ENCODE results near the gene MME.

Gene MME

DNA sequence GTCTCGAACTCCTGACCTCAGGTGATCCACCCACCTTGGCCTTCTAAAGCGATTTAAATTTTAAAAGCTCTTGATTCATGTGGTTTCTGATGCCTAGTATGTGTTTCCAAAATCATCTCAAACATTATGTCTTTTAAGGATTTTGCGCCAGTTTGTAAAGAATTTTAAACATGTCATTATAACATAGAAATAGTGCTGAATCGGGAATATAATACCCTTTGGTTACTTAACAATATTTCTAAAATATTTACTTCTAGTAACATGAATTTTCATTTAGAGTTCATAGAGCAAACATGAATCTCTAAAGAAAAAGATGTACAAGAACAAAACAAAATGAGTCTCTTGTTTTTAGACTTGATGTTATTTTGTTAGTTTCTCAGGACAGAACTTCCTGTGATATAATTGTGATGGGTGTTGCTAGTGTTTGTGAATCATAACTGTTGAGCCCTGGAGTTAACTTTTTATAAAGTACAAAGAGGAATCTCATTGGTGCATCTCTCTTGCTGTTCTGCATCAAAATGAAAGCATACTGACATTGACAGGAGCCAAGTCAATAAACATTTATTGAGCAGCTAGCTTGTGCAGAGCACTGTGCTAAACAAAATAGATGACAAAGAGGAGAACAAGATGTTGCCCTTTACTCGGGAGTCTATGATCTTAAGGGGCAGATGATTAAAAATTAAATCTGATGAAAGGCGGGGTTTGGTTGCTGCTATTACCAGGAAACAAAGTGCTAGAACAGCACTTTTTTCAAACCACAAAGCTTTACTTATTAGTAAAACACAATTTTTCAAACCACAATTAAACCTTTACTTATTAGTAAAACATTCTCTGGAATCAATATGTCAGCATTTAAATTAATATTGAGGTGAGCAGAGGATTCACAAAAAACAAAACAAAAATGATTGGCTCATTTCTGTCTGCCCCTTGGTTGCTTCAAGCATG is 73.4 kb downstream of the MME start:
- no peak for DNase-seq

DNA sequence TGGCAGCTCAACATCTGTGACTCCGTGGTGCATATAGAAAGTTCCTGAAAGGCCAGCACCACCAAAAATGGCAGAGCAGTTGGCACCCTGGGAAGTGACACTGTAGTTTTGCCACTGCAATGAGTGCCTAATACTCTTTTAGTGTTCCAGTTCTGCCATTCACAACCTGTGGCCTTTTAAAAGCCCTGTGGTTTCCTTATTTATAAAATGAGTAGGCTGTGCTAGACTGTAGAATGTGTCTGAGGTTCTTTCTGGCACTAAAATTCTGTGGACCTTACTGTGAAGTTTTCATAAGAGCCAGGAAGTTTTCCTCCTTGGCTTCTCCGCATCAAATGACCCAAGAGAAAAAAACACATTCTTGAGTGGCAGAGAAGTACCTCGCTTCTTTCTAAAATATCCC is 74.1 kb downstream of the MME start:
- no peak for DNase-seq

DNA sequence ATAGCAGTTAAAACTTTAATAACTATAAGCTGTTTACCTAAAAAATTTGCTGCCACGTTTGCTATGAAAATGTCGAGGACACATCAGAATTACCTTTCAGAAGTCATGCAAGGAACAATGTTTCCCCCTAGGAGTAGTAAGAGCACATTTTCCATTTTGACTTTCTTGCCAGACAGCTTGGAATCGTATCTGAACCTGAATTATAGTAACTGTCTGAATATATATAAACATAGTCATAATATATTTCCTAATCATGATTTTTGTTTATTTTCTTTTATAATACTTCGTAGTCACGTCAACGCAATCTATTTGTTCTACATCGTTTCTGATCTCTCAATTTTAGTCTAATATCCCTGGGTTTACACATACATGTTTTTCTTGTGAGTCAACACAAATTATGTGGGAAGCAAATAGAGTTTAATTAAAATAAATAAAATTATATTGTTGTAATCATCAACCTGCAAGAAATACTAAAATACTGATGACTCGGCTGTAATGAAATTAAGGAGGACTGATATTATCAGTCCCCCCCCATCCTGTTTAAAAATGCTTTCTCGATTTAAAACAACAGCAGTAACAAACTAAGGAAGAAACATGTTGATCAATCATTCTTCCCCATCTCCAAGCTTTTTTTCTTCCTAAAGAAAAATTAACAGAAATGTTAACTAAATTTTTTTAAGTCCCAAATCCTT is 78.4 kb downstream of the MME start:
- no peak for DNase-seq

DNA sequence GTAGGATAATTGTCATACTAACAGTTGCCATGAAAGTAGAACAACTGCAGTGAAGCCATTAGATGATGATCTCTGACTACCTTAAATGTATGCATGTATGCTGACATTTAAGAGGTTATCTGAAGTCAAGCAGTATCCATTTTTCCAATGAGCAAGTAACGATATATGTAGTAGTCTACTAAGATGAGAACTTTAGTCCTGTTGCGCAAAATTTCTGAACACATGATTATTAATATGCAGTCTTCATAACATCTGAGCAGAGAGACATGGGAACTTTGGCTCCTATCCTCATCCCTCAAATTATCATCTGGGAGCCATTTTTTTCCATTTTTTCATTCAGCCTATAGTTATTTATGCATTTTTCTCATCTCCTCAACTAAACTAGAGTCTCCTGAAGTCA is 79.2 kb downstream of the MME start:
- no peak for DNase-seq

DNA sequence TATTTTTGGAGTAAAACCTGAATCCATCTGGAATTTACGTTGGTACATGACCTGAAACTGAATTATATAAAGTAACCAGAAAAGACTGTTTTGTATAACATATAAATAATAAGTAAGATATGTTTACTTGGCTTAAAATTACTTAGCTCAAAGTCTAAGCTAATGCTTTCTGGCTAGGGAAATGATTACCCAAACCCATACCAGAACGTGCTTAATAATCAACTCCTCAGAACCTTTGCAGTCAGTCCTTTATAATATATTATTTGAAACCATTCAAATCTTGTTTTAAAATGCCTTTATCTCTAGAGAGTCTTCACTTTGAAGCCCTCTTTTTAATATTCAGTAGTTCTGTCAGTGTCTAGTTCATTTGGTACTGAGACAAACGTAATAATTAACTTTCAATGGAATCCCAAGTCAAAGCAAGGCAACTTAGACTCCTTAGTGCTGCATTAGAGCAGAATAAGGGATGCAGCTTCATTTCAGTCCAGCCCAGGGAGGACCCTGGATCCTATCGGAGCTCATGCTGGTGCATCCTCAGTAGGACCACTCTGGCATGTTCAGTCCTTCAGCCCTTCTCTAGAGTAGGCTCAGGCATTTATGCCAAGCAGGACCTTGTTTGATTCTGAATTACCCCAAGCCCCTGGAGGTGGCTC is 81.6 kb downstream of the MME start:
- DNase-seq: no peak

DNA sequence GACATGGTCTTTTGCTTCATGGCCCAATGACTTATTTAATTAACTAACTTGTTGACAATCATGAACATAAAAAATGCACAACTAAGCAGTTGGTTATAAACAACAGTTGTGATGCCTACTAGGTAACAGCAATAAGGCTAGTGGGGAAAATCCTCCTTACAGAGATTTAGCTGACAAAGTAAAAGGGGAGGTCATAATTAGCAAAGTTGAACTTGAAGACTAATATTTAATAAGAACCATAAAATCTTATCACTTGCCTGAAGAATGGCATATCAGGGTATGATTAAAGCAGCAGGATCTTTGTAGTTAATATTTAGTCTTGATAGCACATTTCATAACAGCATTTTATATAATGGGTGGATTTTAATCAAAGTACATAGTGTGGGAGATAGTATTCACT is 84.2 kb downstream of the MME start:
- DNase-seq: no peak

DNA sequence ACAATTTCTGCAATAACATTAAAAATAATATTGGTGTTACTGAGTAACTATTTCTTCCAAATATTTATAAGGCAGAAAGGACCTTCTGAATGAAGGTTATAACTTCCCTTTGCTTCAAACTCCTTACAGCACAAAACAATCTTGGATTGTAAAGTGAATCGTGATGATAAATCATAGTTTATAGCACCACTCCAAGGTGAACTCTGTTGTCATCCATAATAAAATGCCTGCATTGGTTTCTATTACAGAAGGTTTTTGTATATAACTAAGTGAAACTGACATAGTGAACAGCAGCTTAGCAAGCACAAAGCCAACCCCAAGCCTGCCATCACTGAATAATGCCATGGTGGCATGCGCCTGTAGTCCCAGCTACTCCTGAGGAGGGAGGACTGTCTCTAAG is 86.3 kb downstream of the MME start:
- DNase-seq: no peak

DNA sequence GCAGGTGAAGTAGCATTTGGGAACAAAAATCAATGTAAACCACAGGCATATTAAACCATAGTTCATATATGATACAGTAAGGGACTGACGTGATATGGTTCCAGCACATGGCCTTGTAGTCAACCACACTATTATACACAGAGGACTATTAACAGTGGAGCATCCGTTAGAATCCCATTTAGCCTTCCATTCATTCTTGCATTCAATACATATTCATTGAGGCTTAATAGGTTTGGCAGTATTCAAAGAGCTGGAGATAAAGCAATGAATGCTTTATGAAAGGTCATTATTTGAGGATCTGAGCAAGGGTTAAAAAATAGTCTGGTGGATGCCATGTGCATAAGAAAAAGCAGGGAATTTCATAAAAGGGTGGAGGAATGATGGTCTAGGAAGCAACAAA is 89.1 kb downstream of the MME start:
- DNase-seq: no peak

DNA sequence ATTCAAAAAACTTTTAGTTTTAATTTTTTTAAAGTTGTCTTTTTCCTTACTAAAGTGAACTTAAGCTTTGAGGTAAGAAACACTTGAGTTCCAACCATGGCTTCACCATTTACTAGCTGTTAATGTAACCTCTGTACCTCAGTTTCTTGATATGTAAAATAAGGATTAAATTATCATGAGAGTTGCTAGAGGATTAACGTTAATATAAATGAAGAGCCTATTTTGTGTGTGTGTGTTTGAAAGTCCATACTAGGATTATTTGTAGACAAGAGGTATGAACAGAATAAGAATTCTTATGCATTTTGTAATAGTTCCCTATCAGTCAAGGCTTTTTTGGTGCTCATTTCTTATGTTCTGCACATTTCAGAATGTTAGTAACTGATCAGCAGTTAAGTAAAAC is 93.7 kb downstream of the MME start:
- DNase-seq: no peak

DNA sequence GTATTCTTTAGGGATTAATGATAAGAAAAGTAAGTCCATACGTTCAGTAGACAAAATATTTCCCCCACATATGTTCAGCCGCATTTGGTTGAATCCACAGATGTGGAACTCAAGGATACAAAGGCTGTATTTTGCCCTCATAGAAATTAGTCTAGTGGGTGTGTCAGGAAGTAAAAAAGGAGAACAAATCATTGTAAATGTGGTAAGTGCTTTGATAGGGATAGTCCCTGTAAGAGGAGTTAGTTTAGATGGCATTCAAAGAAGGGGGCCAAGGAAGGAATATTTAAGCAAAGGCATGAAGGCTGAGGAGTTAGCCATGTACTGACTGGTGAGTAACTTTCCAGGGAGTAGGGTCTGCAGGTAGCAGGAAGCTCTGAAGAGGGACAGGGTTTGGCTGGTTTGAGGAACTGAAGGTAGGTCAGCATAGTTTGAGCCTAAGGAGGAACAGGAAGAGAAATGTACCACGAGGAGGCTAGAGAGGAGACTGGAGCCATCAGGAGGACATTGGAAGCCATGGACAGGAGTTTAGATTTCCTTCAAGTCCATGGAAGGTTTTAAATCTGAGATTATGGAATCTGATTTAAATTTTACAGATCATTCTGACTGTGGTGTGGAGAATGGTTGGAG is 98.8 kb downstream of the MME start:
- no peak for DNase-seq

DNA sequence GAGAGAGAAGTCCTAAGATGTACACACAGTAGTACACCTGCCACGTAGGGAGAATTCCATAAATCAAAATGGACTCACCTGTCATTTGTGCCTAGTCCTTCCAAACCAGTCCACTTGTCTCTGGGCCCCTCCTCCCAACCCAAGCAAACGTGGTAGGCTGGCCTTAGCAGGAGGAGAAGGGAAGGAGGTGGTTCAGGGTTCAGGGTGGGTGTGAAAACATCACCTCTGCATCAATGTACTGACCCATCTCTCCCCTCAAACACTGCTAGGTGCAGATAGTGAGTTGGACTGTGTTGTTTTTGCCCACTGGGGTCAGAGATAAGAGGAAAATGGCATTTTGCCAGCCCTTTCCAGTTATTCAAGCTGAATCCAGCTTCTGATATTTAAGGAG is 99.3 kb downstream of the MME start:
- DNase-seq: no peak

DNA sequence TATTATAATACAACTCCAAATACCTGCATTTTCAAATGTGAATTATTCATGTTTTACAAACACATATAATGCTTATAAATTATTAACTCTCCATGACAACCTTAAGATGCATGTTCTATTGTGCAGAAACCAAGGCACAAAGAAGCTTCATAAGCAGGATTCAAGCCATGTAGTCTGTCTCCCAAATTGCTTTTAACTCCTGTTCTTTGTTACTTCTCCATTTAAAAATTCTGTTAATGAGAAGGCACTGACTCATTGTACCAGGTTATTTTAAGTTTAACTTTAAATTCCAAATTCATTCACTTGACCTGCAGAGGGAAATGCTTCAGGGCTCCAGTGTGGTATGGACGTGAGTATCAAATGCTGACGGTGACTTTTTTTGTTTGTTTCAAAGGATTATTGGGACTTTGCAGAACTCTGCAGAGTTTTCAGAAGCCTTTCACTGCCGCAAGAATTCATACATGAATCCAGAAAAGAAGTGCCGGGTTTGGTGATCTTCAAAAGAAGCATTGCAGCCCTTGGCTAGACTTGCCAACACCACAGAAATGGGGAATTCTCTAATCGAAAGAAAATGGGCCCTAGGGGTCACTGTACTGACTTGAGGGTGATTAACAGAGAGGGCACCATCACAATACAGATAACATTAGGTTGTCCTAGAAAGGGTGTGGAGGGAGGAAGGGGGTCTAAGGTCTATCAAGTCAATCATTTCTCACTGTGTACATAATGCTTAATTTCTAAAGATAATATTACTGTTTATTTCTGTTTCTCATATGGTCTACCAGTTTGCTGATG is 100.0 kb downstream of the MME start:
- no peak for DNase-seq

DNA sequence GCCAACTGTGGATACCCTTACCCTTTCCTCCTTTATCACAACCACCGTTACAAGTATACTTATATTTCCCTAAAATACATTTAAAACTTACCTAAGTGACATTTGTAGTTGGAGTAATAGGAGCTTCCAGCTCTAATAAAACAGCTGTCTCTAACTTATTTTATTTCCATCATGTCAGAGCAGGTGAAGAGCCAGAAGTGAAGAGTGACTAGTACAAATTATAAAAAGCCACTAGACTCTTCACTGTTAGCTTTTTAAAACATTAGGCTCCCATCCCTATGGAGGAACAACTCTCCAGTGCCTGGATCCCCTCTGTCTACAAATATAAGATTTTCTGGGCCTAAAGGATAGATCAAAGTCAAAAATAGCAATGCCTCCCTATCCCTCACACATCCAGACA is 102.3 kb downstream of the MME start:
- no peak for DNase-seq

DNA sequence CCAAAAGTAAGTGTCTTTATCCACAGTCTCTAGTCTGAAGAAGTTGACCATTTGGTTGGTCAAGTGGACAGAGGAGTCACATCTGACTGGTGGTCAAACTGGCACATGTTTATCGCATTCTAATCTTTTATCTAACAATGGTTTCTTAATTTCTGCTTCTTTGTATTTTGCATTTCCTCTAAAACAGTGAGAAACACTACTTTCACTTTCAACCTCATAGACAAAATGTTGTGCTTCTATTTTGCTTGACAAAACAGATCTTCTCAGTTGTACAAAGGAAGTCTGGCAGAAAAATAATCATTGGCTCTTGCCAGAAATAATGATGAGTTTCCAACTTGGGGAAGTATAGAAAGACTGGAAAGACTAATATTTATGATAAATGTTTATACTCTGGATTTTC is 103.9 kb downstream of the MME start:
- no peak for DNase-seq

DNA sequence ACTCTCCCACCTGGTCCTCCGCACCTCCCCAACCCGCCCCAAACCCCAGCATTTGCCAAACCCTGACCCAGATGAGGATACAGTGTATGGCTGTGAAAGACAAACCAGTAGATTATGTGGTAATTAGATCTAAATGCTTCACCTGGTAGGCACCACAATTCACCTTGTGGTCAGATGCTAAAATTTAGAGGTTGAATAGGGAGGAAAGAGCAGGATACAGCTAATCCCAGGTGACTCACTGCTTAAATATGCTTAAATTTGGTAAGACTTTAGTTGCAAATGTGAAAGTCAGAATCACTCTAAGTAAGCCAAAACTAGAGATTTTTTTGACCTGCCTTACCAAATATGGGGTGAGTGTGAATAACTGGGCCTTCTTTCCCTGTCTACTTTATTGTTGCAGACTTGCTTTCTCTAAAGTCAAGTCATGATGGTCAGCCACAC is 105.5 kb downstream of the MME start:
- no peak for DNase-seq

DNA sequence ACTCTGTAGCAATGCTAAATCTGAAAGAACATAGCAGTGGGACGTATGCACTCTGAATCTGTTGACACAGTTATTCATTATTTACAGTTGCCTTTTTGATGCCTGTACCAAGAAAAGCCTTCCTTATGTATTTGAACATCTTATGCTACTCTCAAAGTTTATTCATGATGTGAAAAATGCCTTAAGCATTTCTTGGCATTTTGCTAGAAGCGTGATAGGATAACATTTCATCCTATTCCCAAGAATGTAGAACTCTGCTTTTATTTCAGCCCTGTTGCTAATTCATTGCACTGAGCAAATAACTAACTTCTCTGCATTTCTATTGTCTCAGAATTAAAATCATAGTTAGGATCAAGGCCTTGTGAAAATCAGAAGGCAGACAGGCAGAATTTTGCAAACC is 107.9 kb downstream of the MME start:
- DNase-seq: no peak

DNA sequence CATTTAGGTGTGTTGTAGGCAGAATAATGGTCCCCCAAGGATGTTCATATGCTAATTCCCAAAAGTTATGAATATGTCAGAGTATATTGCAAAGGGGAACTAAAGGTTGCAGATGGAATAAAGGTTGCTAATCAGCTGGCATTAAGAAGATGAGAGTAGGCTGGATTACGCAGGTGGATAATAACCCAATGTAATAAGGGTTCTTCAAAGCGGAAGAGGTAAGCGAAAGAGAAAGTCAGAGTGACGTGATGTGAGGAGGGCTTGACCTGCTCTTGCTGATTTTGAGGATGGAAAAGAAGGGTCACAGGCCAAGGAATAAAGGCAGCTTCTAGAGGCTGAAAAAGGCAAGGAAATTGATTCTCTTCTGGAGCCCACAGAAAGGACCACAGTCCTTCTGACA is 109.4 kb downstream of the MME start:
- no peak for DNase-seq

DNA sequence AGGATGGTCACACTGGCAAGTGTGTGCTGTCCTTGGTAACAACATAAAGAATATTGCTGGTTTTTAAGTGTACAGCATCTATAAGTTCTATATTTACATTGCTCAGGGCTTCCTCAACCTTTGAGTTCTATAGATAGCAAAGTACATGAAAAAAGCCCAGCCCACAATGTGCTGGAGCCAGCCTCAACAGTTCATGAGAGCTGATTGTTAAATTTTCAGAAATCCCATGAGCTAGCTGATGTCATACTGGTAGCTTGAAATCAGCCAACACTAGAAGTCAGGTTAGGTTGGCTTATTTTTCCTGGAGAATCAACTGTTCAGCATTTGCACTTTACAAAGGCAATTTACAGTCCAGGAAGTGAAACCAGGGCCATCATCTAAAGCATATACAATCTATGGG is 110.6 kb downstream of the MME start:
- DNase-seq: no peak

DNA sequence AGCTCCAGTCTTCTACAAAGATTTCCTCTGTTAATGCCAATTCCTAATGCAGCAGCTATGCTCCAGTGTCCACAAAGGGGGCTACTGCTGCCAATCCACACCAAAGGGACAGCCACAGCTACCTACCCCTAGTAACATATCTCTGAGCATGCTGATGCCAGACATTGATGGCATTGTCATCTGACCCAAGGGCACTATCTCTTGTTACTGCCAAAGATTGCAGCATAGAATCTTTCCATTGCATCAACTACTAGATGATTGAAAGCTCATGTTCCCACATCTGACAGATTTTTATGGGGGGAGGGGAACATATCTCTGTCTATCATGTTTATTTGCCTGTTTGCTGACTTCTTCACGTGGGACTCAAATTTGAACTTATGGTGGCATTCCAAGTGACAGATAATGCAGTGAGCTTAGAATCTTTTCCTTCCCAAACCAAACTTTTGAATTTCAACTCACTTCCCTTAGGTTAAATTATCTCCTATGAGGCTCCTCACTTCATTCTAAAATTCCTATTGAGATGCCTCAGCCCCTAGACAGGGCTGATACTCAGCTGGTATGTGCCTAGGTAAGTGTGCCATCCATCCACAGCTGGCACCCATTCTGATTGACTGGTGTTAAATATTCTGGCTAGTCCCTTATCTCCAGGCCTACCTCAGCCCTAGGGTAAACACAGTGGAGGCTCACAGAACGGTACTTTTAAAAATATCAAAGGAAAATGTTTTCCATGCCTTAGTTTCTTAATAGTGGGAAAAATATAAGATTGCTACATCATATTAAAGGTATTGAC is 113.0 kb downstream of the MME start:
- no peak for DNase-seq

DNA sequence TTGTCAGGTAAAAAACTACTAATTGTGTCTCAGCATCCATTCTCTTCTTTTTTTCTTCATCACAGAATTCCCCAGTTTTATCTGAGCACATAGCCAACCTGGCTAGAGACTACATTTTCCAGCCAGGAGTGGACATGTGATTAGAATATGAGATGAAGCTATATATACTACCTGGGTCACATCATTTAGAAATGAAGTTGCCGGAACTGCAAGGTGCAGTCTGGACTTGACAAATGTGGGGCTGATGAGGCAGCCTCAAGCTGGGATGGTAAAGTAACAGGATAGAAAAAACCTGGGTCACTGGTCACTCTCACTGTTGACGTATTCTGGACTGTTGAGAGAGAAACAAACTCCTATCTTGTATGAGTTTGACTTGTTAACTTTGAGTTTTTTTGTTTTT is 113.7 kb downstream of the MME start:
- no peak for DNase-seq

All from NK-92 treated with Interleukin-12 subunit alpha and Interleukin-12 subunit beta, amount 100 ng/mL, for 24 hours (cell line).